ENCODE results near the gene LY6G6F. TPM values are rescaled to one million over a fixed set of nuclear protein-coding genes. Genes with fewer than 3 reads are reported as not detected.

Gene LY6G6F
- total and polyA plus RNA-seq, 2 experiments from 2014 or later: not detected

DNA sequence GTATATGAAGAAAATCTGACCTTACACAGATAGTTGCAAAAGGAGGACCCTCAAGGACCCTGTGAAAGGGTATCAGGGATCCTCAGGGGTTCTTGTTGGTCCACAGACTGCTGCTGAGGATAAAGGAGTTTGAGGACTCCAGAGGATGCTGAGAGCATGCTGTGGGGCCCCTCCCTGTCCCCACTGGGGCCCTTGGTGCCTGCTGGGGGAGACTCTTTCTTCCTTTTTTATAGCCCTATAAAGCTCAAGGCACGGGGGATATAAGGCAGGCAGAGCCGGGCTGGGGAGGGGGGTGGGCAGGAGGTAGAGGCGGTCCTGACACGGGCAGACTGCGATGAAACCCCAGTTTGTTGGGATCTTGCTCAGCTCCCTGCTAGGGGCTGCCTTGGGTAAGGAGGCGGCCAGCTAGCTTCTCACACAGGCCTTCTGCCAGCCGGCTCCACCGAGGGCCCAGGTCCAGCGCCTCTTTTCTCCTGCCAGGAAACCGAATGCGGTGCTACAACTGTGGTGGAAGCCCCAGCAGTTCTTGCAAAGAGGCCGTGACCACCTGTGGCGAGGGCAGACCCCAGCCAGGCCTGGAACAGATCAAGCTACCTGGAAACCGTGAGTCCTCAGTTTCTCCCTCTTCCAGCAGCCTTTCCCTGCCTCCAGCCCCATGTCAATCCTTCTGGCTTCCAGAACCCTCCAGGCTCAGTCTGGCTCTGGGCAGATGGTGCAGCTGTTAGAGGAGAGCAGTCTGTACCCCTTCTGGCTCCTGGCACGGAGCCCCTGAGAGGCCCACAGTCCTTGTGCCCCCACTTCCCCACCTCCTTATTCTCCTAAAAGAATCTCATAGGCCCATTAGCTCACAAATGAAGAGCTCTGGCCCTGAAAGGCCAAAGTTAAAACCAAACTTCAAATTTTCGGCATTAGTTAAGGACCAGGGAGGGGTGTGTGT is 8.6 kb downstream of the LY6G6F start, which contains the start of gene LY6G6D (continued):
- TF ChIP-seq REST (IDR thresholded peaks at IDR 0.05; ENCODE audit: unreplicated experiment): no peak
- no peak for TF ChIP-seq EZH2phosphoT487 (IDR thresholded peaks at IDR 0.05; ENCODE audit: unreplicated experiment)
- TF ChIP-seq POLR2AphosphoS5 (IDR thresholded peaks at IDR 0.05; ENCODE audit: low read depth): no peak
- no peak for TF ChIP-seq CREB1 (CRISPR knock-in tag; IDR thresholded peaks at IDR 0.05; ENCODE audit: low read depth)
- TF ChIP-seq, protein P1, sequence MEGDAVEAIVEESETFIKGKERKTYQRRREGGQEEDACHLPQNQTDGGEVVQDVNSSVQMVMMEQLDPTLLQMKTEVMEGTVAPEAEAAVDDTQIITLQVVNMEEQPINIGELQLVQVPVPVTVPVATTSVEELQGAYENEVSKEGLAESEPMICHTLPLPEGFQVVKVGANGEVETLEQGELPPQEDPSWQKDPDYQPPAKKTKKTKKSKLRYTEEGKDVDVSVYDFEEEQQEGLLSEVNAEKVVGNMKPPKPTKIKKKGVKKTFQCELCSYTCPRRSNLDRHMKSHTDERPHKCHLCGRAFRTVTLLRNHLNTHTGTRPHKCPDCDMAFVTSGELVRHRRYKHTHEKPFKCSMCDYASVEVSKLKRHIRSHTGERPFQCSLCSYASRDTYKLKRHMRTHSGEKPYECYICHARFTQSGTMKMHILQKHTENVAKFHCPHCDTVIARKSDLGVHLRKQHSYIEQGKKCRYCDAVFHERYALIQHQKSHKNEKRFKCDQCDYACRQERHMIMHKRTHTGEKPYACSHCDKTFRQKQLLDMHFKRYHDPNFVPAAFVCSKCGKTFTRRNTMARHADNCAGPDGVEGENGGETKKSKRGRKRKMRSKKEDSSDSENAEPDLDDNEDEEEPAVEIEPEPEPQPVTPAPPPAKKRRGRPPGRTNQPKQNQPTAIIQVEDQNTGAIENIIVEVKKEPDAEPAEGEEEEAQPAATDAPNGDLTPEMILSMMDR (conservative IDR thresholded peaks at IDR 0.05; ENCODE audit: low read depth in 2 of 2): no peak

GRCh38 chr6:31717499-31718222 is 11.0 kb downstream of the LY6G6F start:
- H3K4me3 ChIP-seq: no peak overlapping the region
- no peak overlapping the region; the same call in 2 of the 3 replicates for H3K4me3 Mint-ChIP-seq
- ATAC-seq (peak; percentile 82), DNase-seq (ENCODE audit: low spot score) (peak; percentile 83)
- peaks cover 19% of the 10 kb centered on the region for H3K27me3 Mint-ChIP-seq (ENCODE audit: insufficient read depth, low read depth, poor library complexity)
- peaks cover 39% of the 10 kb centered on the region for H3K4me1 Mint-ChIP-seq
- TF ChIP-seq NANOG (IDR thresholded peaks at IDR 0.05; ENCODE audit: borderline replicate concordance) (no peak), STAT1 (IDR thresholded peaks at IDR 0.05; ENCODE audit: unreplicated experiment) (no peak), EZH2 (IDR thresholded peaks at IDR 0.05; ENCODE audit: low read depth, unreplicated experiment) (no peak), CREB1 (CRISPR knock-in tag; IDR thresholded peaks at IDR 0.05; ENCODE audit: low read depth) (peak; percentile 48), JUNB (IDR thresholded peaks at IDR 0.05; ENCODE audit: unreplicated experiment) (no peak), REST (IDR thresholded peaks at IDR 0.05; ENCODE audit: unreplicated experiment) (no peak)
- TF ChIP-seq, protein P1 (conservative IDR thresholded peaks at IDR 0.05; ENCODE audit: low read depth in 2 of 2): peak; percentile 64 to 67
- peak overlapping the region; percentile 10 for H3K27ac Mint-ChIP-seq
- no peak overlapping the region for H3K27ac ChIP-seq (ENCODE audit: low read depth)
- no peaks in the 10 kb centered on the region for H3F3A ChIP-seq (replicated peaks; ENCODE audit: low read depth)
- no peaks in the 10 kb centered on the region for H3K27me3 ChIP-seq (ENCODE audit: insufficient read depth)
- no peaks in the 10 kb centered on the region for H3K9me3 Mint-ChIP-seq
- no peaks in the 10 kb centered on the region for H4K20me1 ChIP-seq (replicated peaks; ENCODE audit: insufficient read depth)
- no peaks in the 10 kb centered on the region for H3K79me2 ChIP-seq (replicated peaks; ENCODE audit: insufficient read depth)
- peak overlapping the region; percentile 19 for H3K4me2 ChIP-seq
- H2AFZ ChIP-seq: peak overlapping the region; percentile 72
- H3K9me2 ChIP-seq (ENCODE audit: insufficient read depth): no peaks in the 10 kb centered on the region
- peaks cover 34% of the 10 kb centered on the region for H3K4me1 ChIP-seq (ENCODE audit: insufficient read depth)
- H3K36me3 ChIP-seq (ENCODE audit: insufficient read depth): no peaks in the 10 kb centered on the region
- H3K36me3 Mint-ChIP-seq (ENCODE audit: low read depth): no peaks in the 10 kb centered on the region; the same call in 2 of the 3 replicates
